A549 (cell line): Measurements from ENCODE around the gene GRAMD2A. TPM values are rescaled to one million over a fixed set of nuclear protein-coding genes. Genes with fewer than 3 reads are reported as not detected.

Source experiments
- ATAC-seq, 2 experiments: fragments of 200-7000 bp in 1 of 2; fragments of >200 bp in 1 of 2; cut with Nextera tagmentation in 1 of 2; cut with Tn5 transposase in 1 of 2; 3 replicates each; pipeline versions ENCODE4 v1.8.0 to v1.9.1; 2018 to 2020; ENCODE audit warnings: mild to moderate bottlenecking in 1 of 2, moderate library complexity in 1 of 2
- CTCF ChIA-PET: fragments of 300-600 bp; sonication (Branson Sonifier 250); formaldehyde crosslinking; extraction: SDS; loops from one replicate; lab custom pipeline; 2021; ENCODE audit warnings: antibody characterized with exemption, inconsistent platforms; lab: Yijun Ruan, JAX
- POLR2A ChIA-PET: fragments of 350-600 bp; formaldehyde crosslinking; extraction: SDS; loops from one replicate; lab custom pipeline; 2021; ENCODE audit warnings: antibody characterized with exemption, inconsistent platforms; lab: Yijun Ruan, JAX
- DNase-seq, 2 experiments: peaks; one replicate each; pipeline versions ENCODE4 v3.0.0 to v3.0.0-alpha.2; 2011 to 2016; ENCODE audit warnings: low read depth in 1 of 2, low spot score in 1 of 2
- FAIRE-seq: peaks from 2 replicates; lab custom pipeline; 2011; peaks lifted over from hg19 to GRCh38; lab: Jason Lieb, UNC
- H3K27ac ChIP-seq, 2 experiments: fragments of >200 bp; sonication (Bioruptor Twin); formaldehyde crosslinking; 3 replicates each; pipeline ENCODE4 v1.5.1; 2016 to 2017
- H3K4me1 ChIP-seq: fragments of >200 bp; sonication (Bioruptor Twin); formaldehyde crosslinking; 3 replicates; pipeline ENCODE4 v1.6.1; 2016
- H3K4me2 ChIP-seq: fragments of >200 bp; sonication (Bioruptor Twin); formaldehyde crosslinking; 3 replicates; pipeline ENCODE4 v1.6.1; 2016
- H3K4me3 ChIP-seq: fragments of >200 bp; sonication (Bioruptor Twin); formaldehyde crosslinking; 3 replicates; pipeline ENCODE4 v1.5.1; 2016
- H3K9me3 ChIP-seq: fragments of >200 bp; sonication (Bioruptor Twin); formaldehyde crosslinking; 3 replicates; pipeline ENCODE4 v1.6.1; 2016
- BCL3 ChIP-seq: fragments of >200 bp; sonication (Bioruptor Twin); formaldehyde crosslinking; IDR thresholded peaks from 3 replicates; pipeline ENCODE4 v1.6.1; 2016
- CBX8 ChIP-seq: fragments of 200-600 bp; sonication (generic); IDR thresholded peaks from 2 replicates; pipeline ENCODE4 v1.6.1; 2016
- CEBPB ChIP-seq, 2 experiments: fragments of >200 bp in 1 of 2; sonication (Bioruptor Twin) in 1 of 2; formaldehyde crosslinking in 1 of 2; IDR thresholded peaks; 2 replicates each; pipeline ENCODE4 v1.6.1; 2012 to 2016
- CHD2 ChIP-seq: fragments of 150-350 bp; IDR thresholded peaks from 2 replicates; pipeline ENCODE4 v1.6.1; 2014; ENCODE audit warnings: low read length; ENCODE audit not compliant: partially characterized antibody
- EHMT2 ChIP-seq: fragments of 200-600 bp; sonication (generic); IDR thresholded peaks from 2 replicates; pipeline ENCODE4 v1.6.1; 2016; ENCODE audit warnings: antibody characterized with exemption, low read depth, mild to moderate bottlenecking, moderate library complexity
- ELK1 ChIP-seq: fragments of 150-350 bp; IDR thresholded peaks from 2 replicates; pipeline ENCODE4 v1.6.1; 2014; ENCODE audit warnings: low read depth, mild to moderate bottlenecking, low read length
- ESRRA ChIP-seq: fragments of 150-350 bp; IDR thresholded peaks from 2 replicates; pipeline ENCODE4 v1.6.1; 2014; ENCODE audit warnings: mild to moderate bottlenecking, low read length, borderline replicate concordance
- FOSL2 ChIP-seq, 2 experiments: fragments of 450-650 bp in 1 of 2; fragments of >200 bp in 1 of 2; sonication (Bioruptor Twin) in 1 of 2; formaldehyde crosslinking; IDR thresholded peaks; 2 replicates each; pipeline versions ENCODE4 v1.5.0 to v1.6.1; 2016 to 2020; ENCODE audit warnings: mild to moderate bottlenecking in 1 of 2, moderate library complexity in 1 of 2
- GATA3 ChIP-seq: IDR thresholded peaks from 2 replicates; pipeline ENCODE4 v1.6.1; 2012; ENCODE audit warnings: borderline replicate concordance
- HOXA7 ChIP-seq: fragments of 250-450 bp; sonication (Bioruptor Pico); IDR thresholded peaks from 2 replicates; pipeline ENCODE4 v1.5.0; 2020; ENCODE audit warnings: mild to moderate bottlenecking, moderate library complexity
- HOXB13 ChIP-seq: fragments of 250-450 bp; sonication (Bioruptor Pico); IDR thresholded peaks from 2 replicates; pipeline ENCODE4 v1.5.0; 2020; ENCODE audit warnings: low read depth, mild to moderate bottlenecking, moderate library complexity
- JUNB ChIP-seq: fragments of >200 bp; sonication (Bioruptor Twin); formaldehyde crosslinking; IDR thresholded peaks from 2 replicates; pipeline ENCODE4 v1.6.1; 2016
- KDM5A ChIP-seq: fragments of 200-600 bp; sonication (generic); IDR thresholded peaks from 2 replicates; pipeline ENCODE4 v1.6.1; 2016; ENCODE audit warnings: antibody characterized with exemption, mild to moderate bottlenecking
- MAFK ChIP-seq: fragments of 450-650 bp; IDR thresholded peaks from 2 replicates; pipeline ENCODE4 v1.6.1; 2014; ENCODE audit not compliant: partially characterized antibody
- POLR2A ChIP-seq: IDR thresholded peaks from 2 replicates; pipeline ENCODE4 v1.6.1; 2012; ENCODE audit warnings: mild to moderate bottlenecking, low read length
- RARB ChIP-seq: fragments of 250-450 bp; sonication (Bioruptor Pico); IDR thresholded peaks from 2 replicates; pipeline ENCODE4 v1.8.0; 2021; ENCODE audit warnings: mild to moderate bottlenecking, moderate library complexity
- RNF2 ChIP-seq: fragments of 200-600 bp; sonication (generic); IDR thresholded peaks from 2 replicates; pipeline ENCODE4 v1.6.1; 2016; ENCODE audit warnings: low read depth, mild to moderate bottlenecking, antibody characterized with exemption, moderate library complexity, borderline replicate concordance
- TFCP2L1 ChIP-seq: fragments of 250-450 bp; sonication (Bioruptor Pico); IDR thresholded peaks from 2 replicates; pipeline ENCODE4 v1.5.0; 2021; ENCODE audit warnings: mild to moderate bottlenecking
- USF2 ChIP-seq: fragments of 450-650 bp; IDR thresholded peaks from 2 replicates; pipeline ENCODE4 v1.6.1; 2014; ENCODE audit warnings: antibody characterized with exemption
- ZC3H11A ChIP-seq: fragments of 450-650 bp; IDR thresholded peaks from 2 replicates; pipeline ENCODE4 v1.6.1; 2014; ENCODE audit warnings: antibody characterized with exemption, mild to moderate bottlenecking
- ZNF302 ChIP-seq: fragments of 250-450 bp; sonication (Bioruptor Pico); IDR thresholded peaks from 2 replicates; pipeline ENCODE4 v1.9.0; 2021; ENCODE audit warnings: inconsistent platforms, mild to moderate bottlenecking, moderate library complexity
- WGBS: methylation state at CpG from one replicate; pipeline ENCODE4 v1.1.6; 2017; ENCODE audit errors: missing lambda C conversion rate; 5-methylcytosine and 5-hydroxymethylcytosine counted together
- polyA plus RNA-seq, 4 experiments: library from polyadenylated mRNA; depleted of rRNA in 3 of 4; stranded (reverse); fragments of >200 nt; fragmentation: RNase III in 1 of 4; extraction: RNeasy Plus Mini Kit Qiagen cat#74134 plus additional on column Dnase treatment in 1 of 4; gene quantifications; 2 replicates in 3 of 4; 3 replicates in 1 of 4; pipeline ENCODE4 v1.2.3, GENCODE V29; 2011 to 2017

The GRAMD2A gene
- polyA plus RNA-seq, 2 of the 4 experiments (the other 2 are of a cell fraction) = 0.41 TPM; not detected in 1

- TF ChIP-seq RNF2 (no peak), HOXB13 (CRISPR knock-in tag) (no peak), MAFK (no peak), USF2 (no peak), HOXA7 (CRISPR knock-in tag) (no peak), CBX8 (no peak), ZNF302 (CRISPR knock-in tag) (no peak), ZC3H11A (no peak), FOSL2 (IDR thresholded peaks at IDR 0.05) (no peak), FOSL2 (CRISPR knock-in tag; IDR thresholded peaks at IDR 0.05) (0 out of 2 replicates have a peak, but pooled peaks have one; percentile 15), CEBPB (IDR thresholded peaks at IDR 0.05) (peak; percentile 83 to 89), KDM5A (no peak), GATA3 (no peak)
- TF ChIP-seq, all 56 proteins: peak for 5
These were observed 14.9 kb downstream of the GRAMD2A start (continued) for GRCh38 chr15:72182673-72183072.

GRCh38 chr15:72182244-72182643, 15.3 kb downstream of the GRAMD2A start:
- CTCF ChIA-PET = interaction anchor here (1.2 to 4.6 kb wide), 4 partner anchors 9 to 104 kb away, joined by 3 to 29 read pairs (median 6); no protein-coding TSS in a partner anchor
- FAIRE-seq (peak; percentile 83), ATAC-seq (no peak), DNase-seq (no peak)
- Histone ChIP-seq H3K9me3 (no peaks in the 10 kb centered on the region), H3K4me3 (no peak overlapping the region), H3K4me2 (0 out of 3 replicates have a peak overlapping the region, but pooled peaks have one; percentile 1), H3K4me1 (peaks cover 31% of the 10 kb centered on the region), H3K27ac (no peak overlapping the region)
- POLR2A ChIA-PET = no interaction called here
- 93% methylated on average over 3 of the region's 3 CpGs for WGBS
- TF ChIP-seq JUNB (no peak), RARB (CRISPR knock-in tag) (no peak), CEBPB (IDR thresholded peaks at IDR 0.05) (no peak), ESRRA (no peak), BCL3 (no peak)

- no peak for FAIRE-seq
- POLR2A ChIA-PET = no interaction called here
- no peak for DNase-seq
- CTCF ChIA-PET = interaction anchor here (1.1 to 4.6 kb wide), 5 partner anchors 8 to 106 kb away, joined by 3 to 29 read pairs (median 5); no protein-coding TSS in a partner anchor
- H3K4me2 ChIP-seq = no peak overlapping the region
- 90% methylated on average over 5 of the region's 5 CpGs for WGBS
- H3K9me3 ChIP-seq = no peaks in the 10 kb centered on the region
- H3K4me1 ChIP-seq = peaks cover 31% of the 10 kb centered on the region
- H3K27ac ChIP-seq = peak overlapping the region in 1 of 2 experiments; percentile 6; a peak in 1 of 6 replicates
- TF ChIP-seq CEBPB (IDR thresholded peaks at IDR 0.05) (no peak), TFCP2L1 (no peak), EHMT2 (no peak), POLR2A (no peak)
- no peak overlapping the region for H3K4me3 ChIP-seq
- ATAC-seq = no peak
These were observed 16.7 kb downstream of the GRAMD2A start for GRCh38 chr15:72180761-72181324.

- H3K4me3 ChIP-seq = no peak overlapping the region
- FAIRE-seq = no peak
- POLR2A ChIA-PET = no interaction called here
These were observed 17.5 kb downstream of the GRAMD2A start for GRCh38 chr15:72179950-72180581.

More at GRCh38 chr15:72179950-72180581, 17.5 kb downstream of the GRAMD2A start:
- no peak for TF ChIP-seq ELK1
- TF ChIP-seq CHD2 = no peak
- TF ChIP-seq, all 56 proteins: peak for 0
- Histone ChIP-seq H3K4me2 (no peak overlapping the region), H3K9me3 (no peaks in the 10 kb centered on the region), H3K27ac (peak overlapping the region in 1 of 2 experiments; percentile 16; a peak in 2 of 6 replicates), H3K4me1 (peaks cover 31% of the 10 kb centered on the region)
- 69% methylated on average over 14 of the region's 16 CpGs for WGBS
- peak in 1 of 2 experiments; percentile 6; a peak in 3 of 6 replicates for ATAC-seq
- peak in 1 of 2 experiments; percentile 51 for DNase-seq
- CTCF ChIA-PET = interaction anchor here (1.3 to 4.6 kb wide), 4 partner anchors 9 to 24 kb away, joined by 4 to 29 read pairs (median 4); no protein-coding TSS in a partner anchor
